OCI-LY1 (cell line): Measurements from ENCODE around the gene PDE9A.

Experiments
- H2AFZ ChIP-seq: fragments of 200-600 bp; sonication (generic), shearing (Covaris generic); 2 replicates; pipeline ENCODE4 v1.6.0; 2014; ENCODE audit warnings: antibody characterized with exemption, mild to moderate bottlenecking, low read length
- H3F3A ChIP-seq: fragments of 200-600 bp; sonication (generic), shearing (Covaris generic); 2 replicates; pipeline ENCODE4 v1.6.0; 2014; ENCODE audit warnings: mild to moderate bottlenecking, antibody characterized with exemption, low read length, moderate library complexity; ENCODE audit not compliant: insufficient read depth
- H3K27ac ChIP-seq: fragments of 200-600 bp; sonication (generic); 2 replicates; pipeline ENCODE4 v1.5.1; 2014; ENCODE audit warnings: low read length, mixed run types, mild to moderate bottlenecking, low read depth; ENCODE audit not compliant: poor library complexity, severe bottlenecking
- H3K27me3 ChIP-seq: fragments of 200-600 bp; sonication (generic); 2 replicates; pipeline ENCODE4 v1.6.0; 2014; ENCODE audit warnings: antibody characterized with exemption, mild to moderate bottlenecking, low read length, moderate library complexity; ENCODE audit not compliant: insufficient read depth
- H3K36me3 ChIP-seq: fragments of 200-600 bp; sonication (generic); 2 replicates; pipeline ENCODE4 v1.6.1; 2014; ENCODE audit warnings: mild to moderate bottlenecking, antibody characterized with exemption, low read length, moderate library complexity, mixed read lengths; ENCODE audit not compliant: insufficient read depth
- H3K4me1 ChIP-seq: fragments of 200-600 bp; sonication (generic); 2 replicates; pipeline ENCODE4 v1.5.1; 2014; ENCODE audit warnings: mild to moderate bottlenecking, low read length, moderate library complexity; ENCODE audit not compliant: insufficient read depth, severe bottlenecking
- H3K4me2 ChIP-seq: fragments of 200-600 bp; sonication (generic), shearing (Covaris generic); 2 replicates; pipeline ENCODE4 v1.6.1; 2014; ENCODE audit warnings: low read length
- H3K4me3 ChIP-seq: fragments of 200-600 bp; sonication (generic); 2 replicates; pipeline ENCODE4 v1.5.1; 2014; ENCODE audit warnings: low read length, low read depth, mild to moderate bottlenecking, mixed read lengths; ENCODE audit not compliant: poor library complexity, severe bottlenecking
- H3K79me2 ChIP-seq: fragments of 200-600 bp; shearing (Covaris generic); 2 replicates; pipeline ENCODE4 v1.6.1; 2016; ENCODE audit warnings: mixed run types, low read length, mixed read lengths; ENCODE audit not compliant: insufficient read depth
- H3K9ac ChIP-seq: fragments of 200-600 bp; sonication (generic), shearing (Covaris generic); 2 replicates; pipeline ENCODE4 v1.6.1; 2014; ENCODE audit warnings: mild to moderate bottlenecking, low read length, mixed read lengths
- H3K9me2 ChIP-seq: fragments of 200-600 bp; sonication (generic), shearing (Covaris generic); 2 replicates; pipeline ENCODE4 v1.6.1; 2014; ENCODE audit warnings: low read depth, mild to moderate bottlenecking, low read length, mixed read lengths
- H3K9me3 ChIP-seq: fragments of 200-600 bp; shearing (Covaris generic); 2 replicates; pipeline ENCODE4 v1.6.1; 2014; ENCODE audit warnings: low read length, mixed read lengths
- H4K20me1 ChIP-seq: fragments of 200-600 bp; sonication (generic), shearing (Covaris generic); 2 replicates; pipeline ENCODE4 v1.6.0; 2016; ENCODE audit warnings: mild to moderate bottlenecking, low read length; ENCODE audit not compliant: insufficient read depth
- CTCF ChIP-seq: fragments of 200-600 bp; sonication (generic), shearing (Covaris generic); IDR thresholded peaks from 2 replicates; pipeline ENCODE4 v1.5.1; 2017; ENCODE audit warnings: mild to moderate bottlenecking, antibody characterized with exemption, low read length, moderate library complexity, mixed read lengths
- EZH2 ChIP-seq: fragments of 200-600 bp; sonication (generic), shearing (Covaris generic); IDR thresholded peaks from 2 replicates; pipeline ENCODE4 v1.8.0; 2017; ENCODE audit warnings: borderline replicate concordance, mixed run types, mild to moderate bottlenecking, antibody characterized with exemption, low read length, moderate library complexity, mixed read lengths

Gene PDE9A

GRCh38 chr21:42612390-42612789, 41.0 kb upstream of the PDE9A start:
- Histone ChIP-seq H3F3A (no peaks in the 10 kb centered on the region), H3K79me2 (no peaks in the 10 kb centered on the region), H3K4me2 (no peak overlapping the region), H3K9me2 (no peaks in the 10 kb centered on the region), H2AFZ (no peak overlapping the region), H3K27ac (no peak overlapping the region), H4K20me1 (no peaks in the 10 kb centered on the region), H3K27me3 (no peaks in the 10 kb centered on the region), H3K36me3 (no peaks in the 10 kb centered on the region), H3K9ac (no peak overlapping the region), H3K9me3 (no peaks in the 10 kb centered on the region), H3K4me3 (no peak overlapping the region), H3K4me1 (no peaks in the 10 kb centered on the region)
- TF ChIP-seq EZH2 = no peak
- no peak for TF ChIP-seq CTCF

- Histone ChIP-seq H3F3A (no peaks in the 10 kb centered on the region), H3K27me3 (no peaks in the 10 kb centered on the region)
These were observed 39.7 kb upstream of the PDE9A start for GRCh38 chr21:42613756-42614155.

GRCh38 chr21:42614396-42614795, 39.0 kb upstream of the PDE9A start:
- Histone ChIP-seq H3K9ac (no peak overlapping the region), H3K27ac (no peak overlapping the region), H3K27me3 (no peaks in the 10 kb centered on the region), H3K79me2 (no peaks in the 10 kb centered on the region), H3F3A (no peaks in the 10 kb centered on the region), H3K9me3 (no peaks in the 10 kb centered on the region), H4K20me1 (no peaks in the 10 kb centered on the region), H2AFZ (no peak overlapping the region), H3K4me1 (no peaks in the 10 kb centered on the region), H3K4me3 (no peak overlapping the region), H3K4me2 (no peak overlapping the region), H3K36me3 (no peaks in the 10 kb centered on the region), H3K9me2 (no peaks in the 10 kb centered on the region)
- no peak for TF ChIP-seq EZH2
- no peak for TF ChIP-seq CTCF

More at GRCh38 chr21:42613756-42614155, 39.7 kb upstream of the PDE9A start:
- Histone ChIP-seq H2AFZ (no peak overlapping the region), H3K4me3 (no peak overlapping the region), H3K36me3 (no peaks in the 10 kb centered on the region), H3K9ac (no peak overlapping the region), H3K79me2 (no peaks in the 10 kb centered on the region), H3K4me2 (no peak overlapping the region), H3K9me3 (no peaks in the 10 kb centered on the region), H3K9me2 (no peaks in the 10 kb centered on the region), H3K27ac (no peak overlapping the region), H3K4me1 (no peaks in the 10 kb centered on the region), H4K20me1 (no peaks in the 10 kb centered on the region)
- TF ChIP-seq EZH2 (no peak), CTCF (no peak)
